Endothelial cell (in vitro differentiated cells): Measurements from ENCODE around the gene B9D2. TPM values are rescaled to one million over a fixed set of nuclear protein-coding genes. Genes with fewer than 3 reads are reported as not detected.

Experiments
- DNase-seq: peaks from one replicate; pipeline ENCODE4 v3.0.0; 2021; ENCODE audit warnings: low spot score
- H3K27ac Mint-ChIP-seq: one replicate; pipeline ENCODE4 v1.8.0; 2021; ENCODE audit warnings: mixed read lengths, inconsistent platforms; ENCODE audit not compliant: unreplicated experiment
- H3K27me3 Mint-ChIP-seq: one replicate; pipeline ENCODE4 v1.8.0; 2021; ENCODE audit warnings: mild to moderate bottlenecking, moderate library complexity, mixed read lengths, inconsistent platforms; ENCODE audit not compliant: unreplicated experiment
- H3K36me3 Mint-ChIP-seq: one replicate; pipeline ENCODE4 v1.8.0; 2021; ENCODE audit warnings: mild to moderate bottlenecking, low read depth, mixed read lengths, inconsistent platforms; ENCODE audit not compliant: unreplicated experiment
- H3K4me1 Mint-ChIP-seq: one replicate; pipeline ENCODE4 v1.8.0; 2021; ENCODE audit warnings: mild to moderate bottlenecking, mixed read lengths, inconsistent platforms; ENCODE audit not compliant: unreplicated experiment
- H3K4me3 Mint-ChIP-seq: one replicate; pipeline ENCODE4 v1.8.0; 2021; ENCODE audit warnings: mild to moderate bottlenecking, mixed read lengths, inconsistent platforms; ENCODE audit not compliant: unreplicated experiment
- H3K9me3 Mint-ChIP-seq: one replicate; pipeline ENCODE4 v1.8.0; 2021; ENCODE audit warnings: mixed read lengths, inconsistent platforms; ENCODE audit not compliant: unreplicated experiment
- total RNA-seq: library from RNA; stranded (reverse); fragmentation: NEBNext Ultra II Directional; extraction: Animal tissue kit (Norgen Biotek cat#: 25700); gene quantifications from one replicate; pipeline ENCODE4 v1.2.1, GENCODE V29; 2021; ENCODE audit not compliant: unreplicated experiment
- TF ChIP-seq, protein P1 (sequence below): fragments of 200-600 bp; sonication (generic); IDR thresholded peaks from one replicate; pipeline ENCODE4 v1.5.0; 2021; ENCODE audit warnings: antibody characterized with exemption; ENCODE audit not compliant: unreplicated experiment

B9D2 gene
- total RNA-seq, 1 donor from 2014 or later, result 6.8 TPM

DNA sequence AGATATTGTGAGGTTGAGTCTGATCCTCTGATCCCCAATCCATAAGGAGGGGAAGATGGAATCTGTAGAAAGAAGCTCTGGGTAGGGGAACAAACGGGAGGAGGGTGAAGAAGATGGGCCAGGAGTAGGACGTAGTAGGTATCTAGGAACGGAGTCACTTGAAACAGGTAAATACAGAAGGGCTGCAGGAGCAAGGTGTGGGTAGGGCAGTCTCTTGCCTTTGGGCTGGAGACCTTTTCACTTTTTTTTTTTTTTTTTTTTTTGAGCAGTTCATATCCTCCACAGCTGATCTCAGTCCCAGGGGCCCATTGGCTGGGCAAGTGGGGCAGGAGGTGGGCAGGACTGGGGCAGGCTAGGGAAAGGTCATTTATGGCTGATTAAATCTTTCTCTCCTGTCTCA lies 35.1 kb upstream of the B9D2 start:
- Mint-ChIP-seq H3K27me3 (peaks cover 7% of the 10 kb centered on the region), H3K4me3 (peak overlapping the region; percentile 34), H3K36me3 (peaks cover 3% of the 10 kb centered on the region), H3K9me3 (no peaks in the 10 kb centered on the region), H3K4me1 (peaks cover 45% of the 10 kb centered on the region), H3K27ac (peak overlapping the region; percentile 64)
- DNase-seq, result no peak
- TF ChIP-seq, protein P1, sequence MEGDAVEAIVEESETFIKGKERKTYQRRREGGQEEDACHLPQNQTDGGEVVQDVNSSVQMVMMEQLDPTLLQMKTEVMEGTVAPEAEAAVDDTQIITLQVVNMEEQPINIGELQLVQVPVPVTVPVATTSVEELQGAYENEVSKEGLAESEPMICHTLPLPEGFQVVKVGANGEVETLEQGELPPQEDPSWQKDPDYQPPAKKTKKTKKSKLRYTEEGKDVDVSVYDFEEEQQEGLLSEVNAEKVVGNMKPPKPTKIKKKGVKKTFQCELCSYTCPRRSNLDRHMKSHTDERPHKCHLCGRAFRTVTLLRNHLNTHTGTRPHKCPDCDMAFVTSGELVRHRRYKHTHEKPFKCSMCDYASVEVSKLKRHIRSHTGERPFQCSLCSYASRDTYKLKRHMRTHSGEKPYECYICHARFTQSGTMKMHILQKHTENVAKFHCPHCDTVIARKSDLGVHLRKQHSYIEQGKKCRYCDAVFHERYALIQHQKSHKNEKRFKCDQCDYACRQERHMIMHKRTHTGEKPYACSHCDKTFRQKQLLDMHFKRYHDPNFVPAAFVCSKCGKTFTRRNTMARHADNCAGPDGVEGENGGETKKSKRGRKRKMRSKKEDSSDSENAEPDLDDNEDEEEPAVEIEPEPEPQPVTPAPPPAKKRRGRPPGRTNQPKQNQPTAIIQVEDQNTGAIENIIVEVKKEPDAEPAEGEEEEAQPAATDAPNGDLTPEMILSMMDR, result no peak

DNA sequence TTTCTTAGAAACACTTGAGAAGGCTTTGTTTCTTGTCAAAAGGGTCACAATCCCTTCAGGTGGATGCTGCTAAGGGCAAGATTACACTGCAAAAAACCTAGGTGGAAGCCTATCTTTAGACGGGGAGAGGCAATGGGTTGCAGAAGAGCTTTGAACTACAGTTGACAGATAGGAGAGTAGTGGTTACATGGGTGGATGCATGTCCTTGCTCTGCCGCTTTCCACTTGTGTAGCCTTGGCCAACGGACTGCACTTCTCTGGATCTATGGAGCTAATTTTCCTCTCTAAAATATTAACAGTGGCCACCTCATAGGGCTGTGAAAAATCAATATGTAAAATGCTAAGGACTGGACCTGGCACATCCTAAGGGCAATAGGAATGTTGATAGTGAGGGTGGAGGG lies 34.6 kb upstream of the B9D2 start:
- TF ChIP-seq, protein P1, result no peak
- H3K27me3 Mint-ChIP-seq, result peaks cover 5% of the 10 kb centered on the region
- H3K4me3 Mint-ChIP-seq, result peak overlapping the region; percentile 97
- H3K27ac Mint-ChIP-seq, result peak overlapping the region; percentile 64
- DNase-seq, result no peak
- H3K9me3 Mint-ChIP-seq, result no peaks in the 10 kb centered on the region
- peaks cover 3% of the 10 kb centered on the region for H3K36me3 Mint-ChIP-seq
- H3K4me1 Mint-ChIP-seq, result peaks cover 45% of the 10 kb centered on the region

DNA sequence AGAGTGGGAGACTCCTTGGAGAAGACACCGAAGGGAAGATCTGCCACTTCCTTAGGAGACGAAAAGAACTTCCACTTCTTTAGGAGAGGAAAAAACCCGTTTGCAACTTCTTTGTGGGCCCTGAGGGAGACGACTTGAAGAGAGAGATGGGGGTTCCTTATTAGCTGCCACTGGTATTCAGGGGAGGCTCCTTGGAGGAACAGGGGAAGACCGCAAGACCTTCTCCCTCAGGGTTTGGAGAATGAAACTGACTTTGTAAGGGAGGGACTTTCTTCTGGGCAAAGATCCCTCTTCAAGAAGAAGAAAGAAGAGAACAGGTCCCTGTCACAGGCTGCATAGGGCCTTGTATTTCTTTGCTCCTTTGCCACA lies 34.1 kb upstream of the B9D2 start:
- Mint-ChIP-seq H3K4me1 (peaks cover 44% of the 10 kb centered on the region), H3K27ac (peak overlapping the region; percentile 98), H3K27me3 (peaks cover 5% of the 10 kb centered on the region), H3K9me3 (no peaks in the 10 kb centered on the region), H3K36me3 (peaks cover 3% of the 10 kb centered on the region), H3K4me3 (peak overlapping the region; percentile 97)
- DNase-seq, result no peak
- TF ChIP-seq, protein P1, result no peak

DNA sequence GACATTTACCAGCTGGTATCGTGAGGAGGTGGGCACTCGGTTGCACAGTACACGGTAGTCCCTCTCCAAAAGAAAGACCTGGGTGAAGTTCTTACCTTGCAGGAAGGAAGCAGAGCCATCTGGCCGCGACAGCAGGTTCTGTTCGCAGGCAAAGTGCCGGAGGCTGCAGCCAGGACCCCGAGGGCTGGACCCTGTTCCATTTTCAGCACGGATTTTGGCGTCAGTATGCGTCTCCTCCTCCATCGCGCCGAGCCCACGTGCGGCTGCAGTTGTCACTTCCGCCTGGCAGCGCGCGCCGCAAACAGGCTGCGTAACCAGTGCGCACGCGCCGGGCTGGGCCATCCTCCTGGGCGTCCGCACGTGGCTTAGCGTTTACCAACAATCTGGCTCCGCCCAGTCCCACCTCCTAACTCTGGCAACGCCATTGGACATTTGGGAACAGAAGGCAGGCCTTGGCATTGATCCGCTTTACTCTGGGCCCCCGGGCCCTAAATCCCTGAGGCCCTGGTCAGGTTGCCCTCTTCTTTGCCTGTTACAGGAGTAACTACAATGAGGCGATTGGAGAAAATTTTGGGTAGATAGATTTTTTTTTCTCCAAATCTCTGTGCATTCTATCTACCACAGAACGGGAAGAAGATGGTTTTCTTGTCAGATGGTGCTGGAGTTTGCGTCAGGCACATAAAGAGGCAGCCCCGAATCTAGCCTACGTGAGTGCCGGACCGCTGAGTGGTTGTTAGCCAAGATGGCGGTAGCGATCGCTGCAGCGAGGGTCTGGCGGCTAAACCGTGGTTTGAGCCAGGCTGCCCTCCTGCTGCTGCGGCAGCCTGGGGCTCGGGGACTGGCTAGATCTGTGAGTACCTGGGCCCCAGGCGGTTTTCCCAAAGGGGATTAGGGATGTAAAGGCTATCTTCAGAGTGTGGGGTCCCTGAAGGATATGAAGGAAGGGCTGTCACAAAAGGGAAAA lies 33.4 kb upstream of the B9D2 start, which contains the start of the genes BCKDHA and EXOSC5:
BCKDHA (plus strand) TSS at position 733 of the 964 bp plus-strand sequence; CDS start at position 743, 10 bp downstream.
EXOSC5 (minus strand) TSS at position 274 of the 964 bp plus-strand sequence; CDS start at position 243, 31 bp downstream.
- Mint-ChIP-seq H3K36me3 (peaks cover 3% of the 10 kb centered on the region), H3K27me3 (peaks cover 7% of the 10 kb centered on the region), H3K9me3 (no peaks in the 10 kb centered on the region), H3K4me3 (peak within 1 kb of the TSS; percentile 97), H3K4me1 (peaks cover 41% of the 10 kb centered on the region), H3K27ac (peak within 1 kb of the TSS; percentile 98)
- TF ChIP-seq, protein P1, result no peak
- peak; percentile 97 for DNase-seq

DNA sequence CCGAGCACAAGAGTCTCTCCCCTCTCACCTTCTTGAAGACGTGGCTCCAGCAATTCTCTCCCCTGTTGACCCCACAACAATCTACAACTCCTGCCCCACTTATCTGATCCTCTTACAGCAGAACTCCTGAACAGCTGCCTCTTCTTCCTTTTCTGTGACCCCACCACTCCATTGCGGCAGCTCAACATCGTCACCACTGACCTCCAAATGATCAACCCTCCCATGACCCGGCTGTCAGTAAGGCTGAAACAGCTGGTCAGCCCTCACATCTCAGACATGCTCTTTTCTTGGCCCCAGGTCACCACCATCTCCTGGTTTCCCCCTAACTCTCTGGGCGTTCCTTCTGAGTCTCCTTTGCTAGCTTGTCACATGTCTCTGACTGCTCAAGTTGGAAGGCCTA lies 31.4 kb upstream of the B9D2 start:
- no peak for DNase-seq
- Mint-ChIP-seq H3K27me3 (peaks cover 5% of the 10 kb centered on the region), H3K36me3 (peaks cover 10% of the 10 kb centered on the region), H3K4me3 (no peak overlapping the region), H3K9me3 (no peaks in the 10 kb centered on the region), H3K4me1 (peaks cover 28% of the 10 kb centered on the region), H3K27ac (no peak overlapping the region)
- TF ChIP-seq, protein P1, result no peak
